Iris pigment epithelial cell (primary cell): ENCODE data around the gene ZNF25.
"Not testable (repeated sequence)": the region's sequence is repeated elsewhere in the genome, so short reads cannot be mapped to it uniquely, and the experiment has no call there.

Experiments
- DNase-seq: peaks from one replicate; pipeline ENCODE4 v3.0.0-alpha.2; 2011; ENCODE audit warnings: low read depth

Gene ZNF25

GRCh38 chr10:37947526-37947925, 28.9 kb downstream of the ZNF25 start:
- no peak for DNase-seq

- no peak for DNase-seq
Measured at GRCh38 chr10:37937864-37938263, 38.6 kb downstream of the ZNF25 start.

- no peak for DNase-seq
Measured at GRCh38 chr10:37934791-37935190, 41.7 kb downstream of the ZNF25 start.

- DNase-seq = no peak
Measured at GRCh38 chr10:37930423-37930822, 46.0 kb downstream of the ZNF25 start.

GRCh38 chr10:37908165-37908564, 68.3 kb downstream of the ZNF25 start:
- DNase-seq = not testable (repeated sequence)

- DNase-seq = no peak
Measured at GRCh38 chr10:37906382-37906781, 70.1 kb downstream of the ZNF25 start.
